Measurements from ENCODE around the gene NDUFB10.

- no peak for TF ChIP-seq CTCF (IDR thresholded peaks at IDR 0.05; ENCODE audit: borderline replicate concordance, extremely low read depth, low read length, poor library complexity, severe bottlenecking)
- TF ChIP-seq EZH2 (IDR thresholded peaks at IDR 0.05; ENCODE audit: borderline replicate concordance, low read depth, low read length, severe bottlenecking): no peak
Measured at GRCh38 chr16:1981398-1981836, 22.1 kb downstream of the NDUFB10 start, which contains the start of gene NOXO1.
